IMR-90 (cell line): ENCODE data around the gene KLK5. TPM values are rescaled to one million over a fixed set of nuclear protein-coding genes. Genes with fewer than 3 reads are reported as not detected.

Experiments used
- ATAC-seq: fragments of 200-7000 bp; cut with Tn5 transposase; 2 replicates; pipeline ENCODE4 v1.9.1; 2020; ENCODE audit warnings: low read depth, mild to moderate bottlenecking, moderate library complexity
- BruUV-seq: library from RNA; stranded (reverse); fragments of 400-500 nt; replicated peaks from 2 replicates; lab custom pipeline; 2021; lab: Mats Ljungman, UMichigan
- CTCF ChIA-PET: fragments of 300-600 bp; formaldehyde crosslinking; extraction: SDS; loops from one replicate; lab custom pipeline; 2021; ENCODE audit warnings: antibody characterized with exemption; lab: Yijun Ruan, JAX
- POLR2A ChIA-PET: fragments of 300-600 bp; sonication (Branson Sonifier 250); formaldehyde crosslinking; loops from one replicate; lab custom pipeline; 2022; ENCODE audit warnings: antibody characterized with exemption; ENCODE audit not compliant: unreplicated experiment; lab: Charles Lee
- DNase-seq: peaks from one replicate; pipeline ENCODE4 v3.0.0; 2013
- H2AFZ ChIP-seq: replicated peaks from 2 replicates; pipeline ENCODE3; 2013; ENCODE audit warnings: low read length, mild to moderate bottlenecking; ENCODE audit not compliant: poor library complexity
- H2AK5ac ChIP-seq: 2 replicates; pipeline ENCODE4 v1.6.1; 2013; ENCODE audit warnings: low read depth, low read length, inconsistent platforms
- H2AK9ac ChIP-seq: replicated peaks from 2 replicates; pipeline ENCODE3; 2013; ENCODE audit warnings: mild to moderate bottlenecking, low read depth, low read length, moderate library complexity; ENCODE audit not compliant: poor library complexity
- H2BK120ac ChIP-seq: 2 replicates; pipeline ENCODE4 v1.6.1; 2013; ENCODE audit warnings: low read depth, low read length, inconsistent platforms
- H2BK15ac ChIP-seq: 3 replicates; pipeline ENCODE4 v1.6.1; 2013; ENCODE audit warnings: low read depth, low read length, inconsistent platforms
- H2BK20ac ChIP-seq: 2 replicates; pipeline ENCODE4 v1.6.1; 2013; ENCODE audit warnings: low read depth, mild to moderate bottlenecking, inconsistent platforms, low read length, moderate library complexity
- H2BK5ac ChIP-seq: 2 replicates; pipeline ENCODE4 v1.6.1; 2013; ENCODE audit warnings: mild to moderate bottlenecking, low read depth, low read length, inconsistent platforms; ENCODE audit not compliant: poor library complexity, severe bottlenecking
- H3K14ac ChIP-seq: replicated peaks from 2 replicates; pipeline ENCODE4 v1.6.1; 2013; ENCODE audit warnings: low read depth, low read length, inconsistent platforms
- H3K18ac ChIP-seq: 2 replicates; pipeline ENCODE4 v1.6.1; 2013; ENCODE audit warnings: low read depth, low read length, control low read depth
- H3K23ac ChIP-seq: 2 replicates; pipeline ENCODE4 v1.6.1; 2013; ENCODE audit warnings: low read depth, low read length, inconsistent platforms
- H3K27ac ChIP-seq: 2 replicates; pipeline ENCODE4 v1.5.1; 2013; ENCODE audit warnings: mild to moderate bottlenecking, control low read depth, low read length; ENCODE audit not compliant: insufficient read depth
- H3K27me3 ChIP-seq: 2 replicates; pipeline ENCODE4 v1.6.1; 2013; ENCODE audit warnings: low read length; ENCODE audit not compliant: control insufficient read depth, insufficient read depth
- H3K36me3 ChIP-seq: 2 replicates; pipeline ENCODE4 v1.6.1; 2013; ENCODE audit warnings: low read length, mixed read lengths; ENCODE audit not compliant: control insufficient read depth, insufficient read depth
- H3K4ac ChIP-seq: 2 replicates; pipeline ENCODE4 v1.6.1; 2013; ENCODE audit warnings: low read depth, low read length, inconsistent platforms
- H3K4me1 ChIP-seq: 2 replicates; pipeline ENCODE4 v1.6.1; 2013; ENCODE audit warnings: low read length, mixed read lengths; ENCODE audit not compliant: control insufficient read depth, insufficient read depth
- H3K4me2 ChIP-seq: 2 replicates; pipeline ENCODE4 v1.6.1; 2013; ENCODE audit warnings: low read depth, mild to moderate bottlenecking, control low read depth, low read length, moderate library complexity
- H3K4me3 ChIP-seq: 2 replicates; pipeline ENCODE4 v1.5.1; 2013; ENCODE audit warnings: low read depth, mild to moderate bottlenecking, control low read depth, low read length, moderate library complexity; ENCODE audit not compliant: insufficient read depth
- H3K56ac ChIP-seq: 2 replicates; pipeline ENCODE4 v1.6.1; 2013; ENCODE audit warnings: low read length, inconsistent platforms; ENCODE audit not compliant: insufficient read depth; ENCODE audit errors: extremely low read depth
- H3K79me1 ChIP-seq, 2 experiments: 2 replicates each; pipeline ENCODE4 v1.6.1; 2013; ENCODE audit warnings: low read length in 2 of 2, inconsistent platforms in 1 of 2, low read depth in 1 of 2
- H3K9ac ChIP-seq: 2 replicates; pipeline ENCODE4 v1.6.1; 2013; ENCODE audit warnings: low read depth, low read length, control low read depth
- H3K9me1 ChIP-seq: 2 replicates; pipeline ENCODE4 v1.6.1; 2013; ENCODE audit warnings: low read length, inconsistent platforms; ENCODE audit not compliant: insufficient read depth
- H3K9me3 ChIP-seq: 2 replicates; pipeline ENCODE4 v1.6.1; 2013; ENCODE audit warnings: low read length; ENCODE audit not compliant: control insufficient read depth, insufficient read depth
- H4K20me1 ChIP-seq: 2 replicates; pipeline ENCODE4 v1.6.1; 2013; ENCODE audit warnings: low read length, inconsistent platforms; ENCODE audit not compliant: insufficient read depth
- H4K5ac ChIP-seq: 2 replicates; pipeline ENCODE4 v1.6.1; 2013; ENCODE audit warnings: mild to moderate bottlenecking, low read depth, low read length, control low read depth
- H4K8ac ChIP-seq, 2 experiments: 2 replicates each; pipeline ENCODE4 v1.6.1; 2013; ENCODE audit warnings: low read depth in 2 of 2, low read length in 2 of 2, control low read depth in 1 of 2, inconsistent platforms in 1 of 2
- H4K91ac ChIP-seq: 2 replicates; pipeline ENCODE4 v1.6.1; 2013; ENCODE audit warnings: low read depth, low read length, inconsistent platforms; ENCODE audit not compliant: insufficient read depth
- CEBPB ChIP-seq: IDR thresholded peaks from 2 replicates; pipeline ENCODE4 v1.6.1; 2012; ENCODE audit warnings: low read depth, low read length, improper control_type of control experiment
- CHD1 ChIP-seq: IDR thresholded peaks from 2 replicates; pipeline ENCODE4 v1.6.1; 2012; ENCODE audit warnings: low read depth, low read length, improper control_type of control experiment
- ELK1 ChIP-seq: fragments of 150-350 bp; IDR thresholded peaks from 2 replicates; pipeline ENCODE4 v1.6.1; 2016; ENCODE audit warnings: low read depth, mild to moderate bottlenecking, low read length, moderate library complexity, borderline replicate concordance
- FOS ChIP-seq: fragments of 150-350 bp; IDR thresholded peaks from 2 replicates; pipeline ENCODE4 v1.6.1; 2016; ENCODE audit warnings: low read depth, low read length
- MAZ ChIP-seq: IDR thresholded peaks from 2 replicates; pipeline ENCODE4 v1.6.1; 2012; ENCODE audit warnings: low read depth, mild to moderate bottlenecking, low read length, improper control_type of control experiment, moderate library complexity, borderline replicate concordance
- MXI1 ChIP-seq: IDR thresholded peaks from 2 replicates; pipeline ENCODE4 v1.6.1; 2012; ENCODE audit warnings: low read depth, mild to moderate bottlenecking, low read length, moderate library complexity, borderline replicate concordance
- NFE2L2 ChIP-seq: fragments of 150-350 bp; IDR thresholded peaks from 2 replicates; pipeline ENCODE4 v1.6.1; 2016; ENCODE audit warnings: low read depth, mild to moderate bottlenecking, low read length
- POLR2A ChIP-seq: IDR thresholded peaks from 2 replicates; pipeline ENCODE4 v1.6.1; 2012; ENCODE audit warnings: mild to moderate bottlenecking, low read depth, low read length
- RAD21 ChIP-seq: IDR thresholded peaks from 2 replicates; pipeline ENCODE4 v1.6.1; 2012; ENCODE audit warnings: low read length, improper control_type of control experiment
- RCOR1 ChIP-seq: IDR thresholded peaks from 2 replicates; pipeline ENCODE4 v1.6.1; 2012; ENCODE audit warnings: mild to moderate bottlenecking, low read length, improper control_type of control experiment; ENCODE audit not compliant: insufficient replicate concordance
- RFX5 ChIP-seq: IDR thresholded peaks from 2 replicates; pipeline ENCODE4 v1.8.0; 2012; ENCODE audit warnings: low read depth, mild to moderate bottlenecking, low read length, moderate library complexity
- SMC3 ChIP-seq: fragments of 150-350 bp; IDR thresholded peaks from 2 replicates; pipeline ENCODE4 v1.6.1; 2016; ENCODE audit warnings: low read depth, mild to moderate bottlenecking, antibody characterized with exemption, low read length, moderate library complexity
- WGBS, 2 experiments: methylation state at CpG; one replicate each; pipeline versions ENCODE4 v1.1.5 to v1.1.7; 2013; ENCODE audit warnings: missing lambda C conversion rate in 2 of 2; ENCODE audit not compliant: insufficient read length in 1 of 2; ENCODE audit errors: extremely low coverage in 2 of 2; 5-methylcytosine and 5-hydroxymethylcytosine counted together
- dilution Hi-C: fragments of 300-500 bp; cut with HindIII; formaldehyde crosslinking; loops from one replicate; pipeline ENCODE4 v1.14.3; 2018; ENCODE audit warnings: low sequenced_read_pairs; ENCODE audit not compliant: unreplicated experiment
- in situ Hi-C: fragments of 300-500 bp; cut with MboI; formaldehyde crosslinking; loops from 3 replicates; pipeline ENCODE4 v1.14.3; 2019; ENCODE audit warnings: low sequenced_read_pairs, inconsistent platforms, mixed read lengths
- intact Hi-C: fragments of 100-400 bp; cut with micrococcal nuclease; formaldehyde crosslinking; loops from 2 replicates; pipeline ENCODE4 v1.10.0; 2022
- polyA plus RNA-seq, 3 experiments: library from polyadenylated mRNA; depleted of rRNA; stranded (reverse); fragments of >200 nt; gene quantifications; 2 replicates each; pipeline ENCODE4 v1.2.3, GENCODE V29; 2012; ENCODE audit warnings: low replicate concordance in 1 of 3
- total RNA-seq: library from RNA; depleted of rRNA; stranded (reverse); fragments of >200 nt; gene quantifications from 2 replicates; pipeline ENCODE4 v1.2.3, GENCODE V29; 2012

Gene KLK5
- total and polyA plus RNA-seq, 2 of the 4 experiments (the other 2 are of a cell fraction), result not detected

GRCh38 chr19:50972795-50973376 is 20.0 kb upstream of the KLK5 start:
- no peak overlapping the region for H3K4me2 ChIP-seq
- no peak overlapping the region for H2AK5ac ChIP-seq
- no peak overlapping the region for H2BK20ac ChIP-seq
- H3K9ac ChIP-seq, result no peak overlapping the region
- H3K4ac ChIP-seq, result no peak overlapping the region
- no peaks in the 10 kb centered on the region for H3K27me3 ChIP-seq
- H2BK120ac ChIP-seq, result no peak overlapping the region
- H4K20me1 ChIP-seq, result no peaks in the 10 kb centered on the region
- no peak for ATAC-seq
- no peak overlapping the region for H4K8ac ChIP-seq
- no peak for DNase-seq
- no peak overlapping the region for H4K5ac ChIP-seq
- no peaks in the 10 kb centered on the region for H3K79me1 ChIP-seq
- H3K9me3 ChIP-seq, result no peaks in the 10 kb centered on the region; the same call in none of the 2 replicates
- WGBS, 2 experiments, result 20% methylated on average over 2 of the region's 9 CpGs; no CpG with 5 or more reads in 1 of the 2 experiments
- intact Hi-C loops (no loop called here), dilution Hi-C loops (no loop called here), in situ Hi-C loops (no loop called here)
- H4K91ac ChIP-seq, result no peak overlapping the region
- no peak overlapping the region for H2AFZ ChIP-seq
- ChIA-PET CTCF (no interaction called here), POLR2A (no interaction called here)
- TF ChIP-seq RCOR1 (no peak), ELK1 (no peak), RAD21 (no peak), MAZ (no peak), RFX5 (no peak), POLR2A (no peak), CEBPB (no peak), FOS (no peak), CHD1 (no peak), MXI1 (no peak), NFE2L2 (no peak), SMC3 (no peak)
- H3K9me1 ChIP-seq, result no peaks in the 10 kb centered on the region
- no peak overlapping the region for H2AK9ac ChIP-seq
- BruUV-seq, result no TSS peak
- H3K14ac ChIP-seq, result no peak overlapping the region
- H3K36me3 ChIP-seq, result no peaks in the 10 kb centered on the region
- H3K4me3 ChIP-seq, result no peak overlapping the region
- H3K4me1 ChIP-seq, result no peaks in the 10 kb centered on the region
- H3K18ac ChIP-seq, result no peak overlapping the region
- no peak overlapping the region for H3K23ac ChIP-seq
- H3K56ac ChIP-seq, result no peak overlapping the region
- H3K27ac ChIP-seq, result no peak overlapping the region
- H2BK15ac ChIP-seq, result no peak overlapping the region
- H2BK5ac ChIP-seq, result no peak overlapping the region
